H9 (cell line): Measurements from ENCODE around the gene MOV10L1. TPM values are rescaled to one million over a fixed set of nuclear protein-coding genes. Genes with fewer than 3 reads are reported as not detected.

Experiments used
- DNase-seq: peaks from one replicate; pipeline ENCODE4 v3.0.0-alpha.2; 2017
- H2AFZ ChIP-seq: one replicate; pipeline ENCODE4 v1.6.1; 2013; ENCODE audit warnings: mild to moderate bottlenecking, low read length, control low read depth, moderate library complexity
- H2AK5ac ChIP-seq: 2 replicates; pipeline ENCODE4 v1.6.1; 2013; ENCODE audit warnings: low read length, control low read depth, mixed read lengths; ENCODE audit not compliant: insufficient read length
- H2BK120ac ChIP-seq: one replicate; pipeline ENCODE4 v1.6.1; 2013; ENCODE audit warnings: low read depth, mild to moderate bottlenecking, low read length, control low read depth, inconsistent platforms; ENCODE audit not compliant: poor library complexity, severe bottlenecking
- H2BK12ac ChIP-seq: 2 replicates; pipeline ENCODE4 v1.6.1; 2013; ENCODE audit warnings: low read length, control low read depth, mixed read lengths, low read depth; ENCODE audit not compliant: insufficient read length
- H2BK15ac ChIP-seq: 2 replicates; pipeline ENCODE4 v1.6.1; 2013; ENCODE audit warnings: low read depth, low read length, control low read depth
- H2BK20ac ChIP-seq: one replicate; pipeline ENCODE4 v1.6.1; 2013; ENCODE audit warnings: low read depth, mild to moderate bottlenecking, low read length, control low read depth, inconsistent platforms; ENCODE audit not compliant: poor library complexity, severe bottlenecking
- H2BK5ac ChIP-seq: 2 replicates; pipeline ENCODE4 v1.6.1; 2013; ENCODE audit warnings: low read length, control low read depth, mixed read lengths; ENCODE audit not compliant: insufficient read length
- H3K14ac ChIP-seq: 2 replicates; pipeline ENCODE4 v1.6.1; 2013; ENCODE audit warnings: low read length, control low read depth; ENCODE audit not compliant: insufficient read depth
- H3K18ac ChIP-seq: 2 replicates; pipeline ENCODE4 v1.6.1; 2013; ENCODE audit warnings: low read depth, mild to moderate bottlenecking, mixed read lengths, low read length, control low read depth; ENCODE audit not compliant: insufficient read length
- H3K23ac ChIP-seq: 2 replicates; pipeline ENCODE4 v1.6.1; 2013; ENCODE audit warnings: low read length, control low read depth, mixed read lengths, low read depth; ENCODE audit not compliant: insufficient read length
- H3K23me2 ChIP-seq: 2 replicates; pipeline ENCODE4 v1.6.1; 2013; ENCODE audit warnings: low read depth, mild to moderate bottlenecking, mixed read lengths, low read length, control low read depth; ENCODE audit not compliant: insufficient read length, poor library complexity, severe bottlenecking
- H3K27ac ChIP-seq: 2 replicates; pipeline ENCODE4 v1.5.1; 2013; ENCODE audit warnings: low read length, control low read depth, mixed read lengths, low read depth; ENCODE audit not compliant: insufficient read length
- H3K27me3 ChIP-seq: 2 replicates; pipeline ENCODE4 v1.6.1; 2013; ENCODE audit warnings: low read length, control low read depth, inconsistent platforms; ENCODE audit not compliant: insufficient read depth
- H3K4ac ChIP-seq: 2 replicates; pipeline ENCODE4 v1.6.1; 2013; ENCODE audit warnings: low read depth, mild to moderate bottlenecking, control low read depth, inconsistent platforms, low read length, moderate library complexity
- H3K4me1 ChIP-seq: 2 replicates; pipeline ENCODE4 v1.6.1; 2013; ENCODE audit warnings: low read length, control low read depth, inconsistent platforms; ENCODE audit not compliant: insufficient read depth
- H3K4me2 ChIP-seq: 2 replicates; pipeline ENCODE4 v1.6.1; 2013; ENCODE audit warnings: low read length, control low read depth, mixed read lengths; ENCODE audit not compliant: insufficient read length, insufficient read depth
- H3K56ac ChIP-seq: 2 replicates; pipeline ENCODE4 v1.6.1; 2013; ENCODE audit warnings: low read depth, mild to moderate bottlenecking, mixed read lengths, low read length, control low read depth; ENCODE audit not compliant: insufficient read length
- H3K79me1 ChIP-seq: 2 replicates; pipeline ENCODE4 v1.6.1; 2013; ENCODE audit warnings: low read depth, mild to moderate bottlenecking, moderate library complexity, low read length, control low read depth, inconsistent platforms; ENCODE audit not compliant: insufficient read depth, poor library complexity, severe bottlenecking
- H3K79me2 ChIP-seq: 2 replicates; pipeline ENCODE4 v1.6.1; 2013; ENCODE audit warnings: low read length, control low read depth, inconsistent platforms; ENCODE audit not compliant: insufficient read depth
- H3K9ac ChIP-seq: 2 replicates; pipeline ENCODE4 v1.6.1; 2013; ENCODE audit warnings: low read length, control low read depth, mixed read lengths; ENCODE audit not compliant: insufficient read length; ENCODE audit errors: extremely low read depth
- H3K9me3 ChIP-seq: one replicate; pipeline ENCODE4 v1.6.1; 2013; ENCODE audit warnings: low read depth, low read length, inconsistent platforms; ENCODE audit not compliant: control insufficient read depth
- H3T11ph ChIP-seq: one replicate; pipeline ENCODE4 v1.6.1; 2013; ENCODE audit warnings: mild to moderate bottlenecking, low read length, control low read depth, inconsistent platforms
- H4K20me1 ChIP-seq: one replicate; pipeline ENCODE4 v1.6.1; 2013; ENCODE audit not compliant: control insufficient read depth, insufficient read length, insufficient read depth
- H4K5ac ChIP-seq: 2 replicates; pipeline ENCODE4 v1.6.1; 2013; ENCODE audit warnings: low read depth, mild to moderate bottlenecking, mixed read lengths, low read length, control low read depth; ENCODE audit not compliant: insufficient read length
- H4K8ac ChIP-seq: replicated peaks from 2 replicates; pipeline ENCODE4 v1.6.1; 2013; ENCODE audit warnings: low read length, control low read depth, mixed read lengths, low read depth; ENCODE audit not compliant: insufficient read length
- H4K91ac ChIP-seq: 2 replicates; pipeline ENCODE4 v1.6.1; 2013; ENCODE audit warnings: low read depth, mild to moderate bottlenecking, moderate library complexity, mixed read lengths, low read length, control low read depth; ENCODE audit not compliant: insufficient read length
- H3K27ac Mint-ChIP-seq, 3 experiments: 2 replicates in 2 of 3; 3 replicates in 1 of 3; pipeline ENCODE4 v1.8.0; 2020 to 2021; ENCODE audit warnings: mixed read lengths in 3 of 3, mild to moderate bottlenecking in 1 of 3, moderate library complexity in 1 of 3
- H3K27me3 Mint-ChIP-seq: 2 replicates; pipeline ENCODE4 v1.8.0; 2021; ENCODE audit warnings: low read depth, mild to moderate bottlenecking, moderate library complexity, mixed read lengths
- H3K36me3 Mint-ChIP-seq, 3 experiments: 2 replicates in 2 of 3; 3 replicates in 1 of 3; pipeline ENCODE4 v1.8.0; 2020 to 2021; ENCODE audit warnings: low read depth in 3 of 3, mixed read lengths in 3 of 3; ENCODE audit not compliant: insufficient read depth in 1 of 3
- H3K4me1 Mint-ChIP-seq, 2 experiments: 2 replicates each; pipeline ENCODE4 v1.8.0; 2020; ENCODE audit warnings: mixed read lengths in 2 of 2
- H3K4me3 Mint-ChIP-seq, 2 experiments: 2 replicates in 1 of 2; 3 replicates in 1 of 2; pipeline ENCODE4 v1.8.0; 2020 to 2021; ENCODE audit warnings: mild to moderate bottlenecking in 2 of 2, mixed read lengths in 2 of 2, moderate library complexity in 1 of 2
- H3K9me3 Mint-ChIP-seq, 2 experiments: 2 replicates in 1 of 2; 3 replicates in 1 of 2; pipeline ENCODE4 v1.8.0; 2020; ENCODE audit warnings: mild to moderate bottlenecking in 2 of 2, mixed read lengths in 2 of 2, moderate library complexity in 1 of 2
- CTCF ChIP-seq: fragments of 200-600 bp; sonication (generic); conservative IDR thresholded peaks from 3 replicates; pipeline ENCODE4 v1.8.0; 2021; ENCODE audit warnings: antibody characterized with exemption, mild to moderate bottlenecking
- WGBS: extraction: QIAGEN DNeasy Blood & Tissue Kit; methylation state at CpG from one replicate; pipeline ENCODE4 v1.1.7; 2013; ENCODE audit warnings: missing lambda C conversion rate, low lambda C conversion rate, mixed read lengths; ENCODE audit not compliant: insufficient read length; ENCODE audit errors: extremely low coverage; 5-methylcytosine and 5-hydroxymethylcytosine counted together
- total RNA-seq: library from RNA; stranded (reverse); gene quantifications from 2 replicates; pipeline ENCODE4 v1.2.1, GENCODE V29; 2021

Gene MOV10L1
- total RNA-seq, 1 experiment from 2014 or later = not detected

DNA sequence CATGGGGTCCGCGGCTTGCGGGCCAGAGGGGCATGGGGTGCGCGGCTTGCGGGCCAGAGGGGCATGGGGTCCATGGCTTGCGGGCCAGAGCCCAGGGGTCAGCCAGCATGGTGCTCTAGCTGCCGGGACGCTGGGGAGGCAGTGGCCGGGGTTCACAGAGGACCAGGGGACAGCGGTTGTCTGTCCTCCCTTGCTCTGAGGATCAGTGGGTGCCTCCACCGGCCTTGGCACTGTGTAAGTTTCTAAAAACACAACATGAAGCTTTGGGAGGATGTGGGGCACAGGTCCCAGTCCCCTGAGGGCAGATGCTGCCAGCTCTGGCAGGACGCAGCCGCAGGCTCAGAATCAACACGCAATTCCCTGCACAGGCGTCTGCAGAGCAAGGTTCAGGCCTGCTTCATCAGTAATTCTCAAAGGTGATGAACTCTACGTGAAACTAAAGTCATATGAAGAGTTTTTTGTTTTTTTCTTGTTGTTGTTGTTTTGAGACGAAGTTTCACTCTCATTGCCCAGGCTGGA is 7.5 kb upstream of the MOV10L1 start:
- Histone ChIP-seq H2BK12ac (no peak overlapping the region), H2AFZ (no peak overlapping the region), H3K18ac (no peak overlapping the region), H4K91ac (no peak overlapping the region), H2BK120ac (no peak overlapping the region), H2AK5ac (no peak overlapping the region), H3K23me2 (no peaks in the 10 kb centered on the region), H4K5ac (no peak overlapping the region), H4K20me1 (no peaks in the 10 kb centered on the region), H3K14ac (no peak overlapping the region), H3K79me1 (no peaks in the 10 kb centered on the region), H3K4me2 (no peak overlapping the region), H3K56ac (no peak overlapping the region), H2BK15ac (no peak overlapping the region), H3K9me3 (no peaks in the 10 kb centered on the region), H3K27ac (no peak overlapping the region), H3K4me1 (no peaks in the 10 kb centered on the region), H3K79me2 (no peaks in the 10 kb centered on the region), H2BK5ac (no peak overlapping the region), H3K27me3 (0 out of 2 replicates have a peak, but pooled peaks cover 2% of the 10 kb centered on the region), H3T11ph (no peak overlapping the region), H4K8ac (no peak overlapping the region), H2BK20ac (no peak overlapping the region), H3K9ac (no peak overlapping the region), H3K4ac (no peak overlapping the region), H3K23ac (no peak overlapping the region)
- Mint-ChIP-seq H3K27ac (no peak overlapping the region), H3K4me3 (no peak overlapping the region), H3K4me1 (peaks cover 19 to 24% of the 10 kb centered on the region in 2 experiments), H3K36me3 (no peaks in the 10 kb centered on the region), H3K9me3 (peaks cover 0 to 2% of the 10 kb centered on the region in 2 experiments; a peak in 3 of 5 replicates), H3K27me3 (peaks cover 23% of the 10 kb centered on the region)
- no peak for TF ChIP-seq CTCF
- WGBS = no CpG with 5 or more reads among the region's 18 CpGs
- DNase-seq = no peak
